T-helper 1 cell treated with Interleukin-12 subunit alpha and Interleukin-12 subunit beta and Interleukin-4 antibody, amounts not matched to agents 30 ng/mL and 1 ng/mL, for 36 hours (primary cell): ENCODE measurements around the gene MYL12A. TPM values are rescaled to one million over a fixed set of nuclear protein-coding genes. Genes with fewer than 3 reads are reported as not detected.

ENCODE experiments used
- intact Hi-C: fragments of 100-400 bp; cut with micrococcal nuclease; formaldehyde crosslinking; loops from one replicate; pipeline ENCODE4 v1.15.1; 2024
- total RNA-seq: library from RNA; stranded (reverse); gene quantifications from 2 replicates; pipeline ENCODE4 v1.2.3, GENCODE V29; 2022

The MYL12A gene
- total RNA-seq, 1 donor from 2014 or later, result 692 TPM

DNA sequence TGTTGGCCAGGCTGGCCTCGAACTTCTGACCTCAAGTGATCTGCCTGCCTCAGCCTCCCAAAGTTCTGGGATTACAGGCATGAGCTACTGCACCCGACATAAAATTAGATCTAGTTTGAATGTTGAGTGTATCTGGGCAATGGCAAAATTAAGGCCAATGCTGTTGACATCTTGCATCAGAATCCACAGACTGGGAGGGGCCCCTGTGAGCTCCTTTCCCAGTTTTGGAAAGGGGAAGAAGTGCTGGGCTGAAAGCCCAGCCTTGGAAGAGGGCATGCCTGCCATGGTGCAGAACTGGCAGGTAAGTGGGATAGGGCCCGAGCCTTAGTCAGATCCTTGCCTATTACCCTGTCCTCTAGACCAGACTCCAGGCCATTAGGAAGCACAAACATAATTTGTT is 23.4 kb upstream of the MYL12A start:
- intact Hi-C loops, result no loop called here

DNA sequence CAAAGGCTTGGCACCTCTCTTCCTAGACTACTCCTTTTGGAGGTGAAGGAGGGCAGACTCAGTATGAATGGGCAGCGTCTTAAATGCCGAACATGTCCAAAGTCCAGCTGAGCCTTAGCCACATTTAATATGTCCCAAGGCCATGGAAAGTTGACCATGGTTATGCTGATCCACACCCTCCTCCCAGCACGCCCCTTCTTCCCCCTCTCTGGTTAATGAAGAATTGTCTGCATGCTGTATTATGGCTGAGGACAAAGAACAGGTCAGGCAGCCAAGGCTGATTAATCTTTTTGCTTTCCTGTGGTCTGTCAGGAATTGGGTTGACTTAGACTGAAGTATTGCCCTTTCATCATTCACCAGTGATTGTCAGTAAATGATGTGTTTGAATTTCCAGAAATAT is 22.0 kb upstream of the MYL12A start:
- intact Hi-C loops, result no loop called here

DNA sequence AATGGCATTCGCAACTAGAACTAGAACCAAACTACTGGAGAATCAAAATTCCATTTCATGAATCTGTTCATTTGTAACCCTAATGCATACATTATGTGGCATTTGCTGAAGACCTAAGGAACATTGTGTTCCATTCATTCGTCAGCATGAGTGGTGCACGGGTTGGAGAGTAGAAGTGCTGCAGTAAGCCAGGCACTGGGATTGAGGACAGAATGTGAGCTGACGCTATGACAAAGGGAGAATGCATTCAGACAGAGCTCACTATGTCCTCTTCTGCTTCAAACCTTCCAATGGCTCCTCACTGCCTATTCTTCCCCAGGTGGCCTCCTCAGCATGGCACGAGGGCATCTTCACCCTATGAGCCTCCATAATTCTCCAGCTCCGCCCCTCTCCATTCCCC is 21.6 kb upstream of the MYL12A start:
- intact Hi-C loops, result no loop called here

GRCh38 chr18:3230401-3231334 is 16.9 kb upstream of the MYL12A start:
- intact Hi-C loops, result no loop called here

DNA sequence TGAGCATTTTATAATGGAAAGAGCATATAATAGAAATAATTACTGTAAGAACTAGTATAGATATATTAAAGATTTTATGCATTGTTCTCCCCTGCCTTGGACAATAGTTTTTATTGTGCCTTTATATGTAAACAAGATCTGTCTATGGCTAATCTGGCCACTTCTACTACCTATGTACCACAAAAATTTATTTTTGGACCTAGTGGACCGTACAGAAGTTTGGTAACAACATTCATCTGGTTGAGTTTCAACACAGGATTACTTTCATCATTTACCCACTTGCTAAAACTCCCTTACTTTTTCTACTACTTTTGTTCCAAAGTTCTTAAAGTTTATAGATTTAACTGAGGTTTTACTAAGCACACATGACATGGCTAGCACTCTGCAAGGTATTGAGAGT is 14.6 kb upstream of the MYL12A start:
- intact Hi-C loops, result no loop called here

DNA sequence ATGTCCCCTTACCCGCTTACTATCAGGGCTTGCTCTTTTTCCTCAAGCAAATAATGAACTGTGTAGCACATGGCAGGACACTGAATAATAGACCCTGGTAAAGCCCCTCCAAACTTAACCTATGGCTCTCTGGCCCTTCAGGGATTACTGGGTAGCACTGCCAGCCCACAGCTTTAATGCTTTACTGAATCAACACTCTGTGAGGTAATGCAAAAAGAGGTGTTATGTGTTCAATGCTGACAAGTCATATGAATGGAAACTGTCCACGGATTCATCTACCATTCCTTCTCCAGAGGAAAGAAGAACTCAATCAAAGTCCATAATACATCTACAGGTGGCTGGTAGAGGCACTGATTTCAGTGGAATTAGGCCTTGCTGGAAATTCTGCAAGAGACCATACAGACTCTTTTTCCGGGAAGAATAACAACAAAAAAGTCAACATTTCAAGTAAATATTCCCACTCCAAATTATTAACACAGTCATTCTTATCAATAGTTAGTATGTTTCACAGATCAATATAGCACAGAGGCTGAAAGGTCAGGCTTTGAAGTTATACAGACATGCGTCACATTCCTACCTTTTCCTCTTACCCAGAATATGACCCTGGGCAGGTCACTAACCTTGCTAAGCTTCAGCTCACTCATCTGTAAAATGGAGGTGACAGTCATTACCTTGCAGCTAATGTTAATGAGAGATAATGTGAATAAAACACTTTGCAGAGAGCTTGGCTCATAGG is 14.0 kb upstream of the MYL12A start:
- intact Hi-C loops, result no loop called here

GRCh38 chr18:3234457-3234856 is 13.1 kb upstream of the MYL12A start:
- intact Hi-C loops, result no loop called here

DNA sequence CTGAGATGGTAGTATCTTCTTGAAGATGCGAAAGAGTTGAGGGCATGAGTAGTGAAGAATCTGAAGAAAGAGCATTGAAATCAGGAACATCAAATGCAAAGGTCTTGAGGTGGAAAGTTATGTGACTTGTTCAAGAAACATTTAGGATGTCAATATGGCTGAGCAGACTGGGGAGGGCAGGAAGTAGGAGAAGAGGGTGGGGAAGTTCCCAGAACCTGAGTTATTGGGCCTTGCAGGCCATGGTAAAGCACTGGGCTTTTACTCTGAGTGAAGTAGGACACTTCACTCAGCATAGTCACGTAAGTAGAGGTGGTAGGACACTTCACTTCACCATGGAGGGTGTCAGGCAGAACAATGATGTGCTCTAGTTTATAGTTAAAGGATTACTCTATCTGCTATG is 11.8 kb upstream of the MYL12A start:
- intact Hi-C loops, result no loop called here

- intact Hi-C loops, result no loop called here
These were observed 11.1 kb upstream of the MYL12A start for GRCh38 chr18:3236470-3236869.

GRCh38 chr18:3238742-3239141 is 8.9 kb upstream of the MYL12A start:
- intact Hi-C loops, result no loop called here

- intact Hi-C loops, result no loop called here
These were observed 2.4 kb upstream of the MYL12A start for GRCh38 chr18:3245185-3245564.

GRCh38 chr18:3245853-3246634 is 1.6 kb upstream of the MYL12A start:
- intact Hi-C loops, result loop anchor here (1.0 kb wide), 8 partner anchors 95 to 314 kb away; no protein-coding TSS in a partner anchor

- intact Hi-C loops, result loop anchor here (1.0 kb wide), 20 partner anchors 15 to 1992 kb away; partner anchors contain the start of genes LPIN2, METTL4, NDC80 and SMCHD1
These were observed 864 bp upstream of the MYL12A start for GRCh38 chr18:3246635-3247239.

DNA sequence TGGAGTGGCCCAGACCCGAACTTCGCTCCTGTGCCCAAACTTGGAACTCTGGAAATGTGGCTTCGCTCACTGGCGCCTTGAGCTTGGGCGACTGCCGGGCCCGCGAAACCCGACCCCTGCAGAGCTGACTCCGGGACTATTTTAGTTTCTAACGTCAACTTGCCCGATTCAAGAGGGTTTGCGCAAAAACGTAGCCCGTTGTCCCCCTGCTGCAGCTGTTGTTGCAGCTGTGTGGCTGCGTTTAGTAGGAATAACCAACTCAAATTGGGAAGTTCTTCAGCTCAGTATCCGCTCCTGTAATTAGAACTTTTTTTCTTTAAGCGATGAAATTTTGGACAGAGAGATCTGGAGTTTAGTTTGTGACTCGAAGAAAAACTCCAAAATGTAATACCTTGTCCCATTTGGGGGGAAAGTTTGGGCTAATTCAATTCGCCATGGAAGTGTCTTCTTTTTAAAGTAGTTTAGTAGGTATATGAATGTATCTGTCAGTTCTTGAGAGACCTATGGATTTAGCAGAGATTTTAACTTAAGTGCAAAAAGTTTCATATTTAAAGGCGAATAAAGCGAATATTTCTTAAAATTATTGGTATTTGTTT is 559 bp downstream of the MYL12A start:
- intact Hi-C loops, result no loop called here

DNA sequence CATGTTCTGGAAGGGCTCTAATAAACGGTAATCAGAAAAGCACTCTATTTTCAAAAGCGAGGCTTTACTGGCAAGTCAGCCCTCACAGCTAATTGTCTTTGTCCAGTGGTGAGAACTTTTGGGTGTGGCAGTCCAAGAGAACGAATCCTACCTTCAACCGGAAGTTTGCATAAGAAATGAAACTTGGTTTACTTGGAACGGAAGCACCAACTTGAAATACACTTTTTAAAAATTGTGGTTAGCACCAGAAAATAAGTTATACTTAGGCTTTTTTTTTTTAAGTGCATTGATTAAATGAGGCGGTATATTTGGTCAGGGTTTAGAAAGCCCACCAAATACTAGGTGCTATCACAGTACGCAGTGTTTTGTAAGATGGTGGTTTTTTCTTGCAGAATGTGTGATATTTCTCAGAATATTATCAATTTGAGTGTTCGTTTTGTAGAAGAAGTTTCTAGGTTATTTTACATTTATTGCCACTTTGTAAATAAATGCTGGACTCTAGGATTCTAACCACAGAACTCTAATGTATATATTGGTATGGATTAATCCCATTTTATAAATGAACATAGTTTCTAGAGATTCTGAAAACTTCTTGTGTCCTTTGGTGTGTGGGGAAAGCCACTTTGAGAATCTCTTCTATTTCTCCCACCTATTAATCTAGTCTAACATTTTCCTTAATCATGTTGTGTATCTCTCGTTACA is 1.2 kb downstream of the MYL12A start:
- intact Hi-C loops, result no loop called here

DNA sequence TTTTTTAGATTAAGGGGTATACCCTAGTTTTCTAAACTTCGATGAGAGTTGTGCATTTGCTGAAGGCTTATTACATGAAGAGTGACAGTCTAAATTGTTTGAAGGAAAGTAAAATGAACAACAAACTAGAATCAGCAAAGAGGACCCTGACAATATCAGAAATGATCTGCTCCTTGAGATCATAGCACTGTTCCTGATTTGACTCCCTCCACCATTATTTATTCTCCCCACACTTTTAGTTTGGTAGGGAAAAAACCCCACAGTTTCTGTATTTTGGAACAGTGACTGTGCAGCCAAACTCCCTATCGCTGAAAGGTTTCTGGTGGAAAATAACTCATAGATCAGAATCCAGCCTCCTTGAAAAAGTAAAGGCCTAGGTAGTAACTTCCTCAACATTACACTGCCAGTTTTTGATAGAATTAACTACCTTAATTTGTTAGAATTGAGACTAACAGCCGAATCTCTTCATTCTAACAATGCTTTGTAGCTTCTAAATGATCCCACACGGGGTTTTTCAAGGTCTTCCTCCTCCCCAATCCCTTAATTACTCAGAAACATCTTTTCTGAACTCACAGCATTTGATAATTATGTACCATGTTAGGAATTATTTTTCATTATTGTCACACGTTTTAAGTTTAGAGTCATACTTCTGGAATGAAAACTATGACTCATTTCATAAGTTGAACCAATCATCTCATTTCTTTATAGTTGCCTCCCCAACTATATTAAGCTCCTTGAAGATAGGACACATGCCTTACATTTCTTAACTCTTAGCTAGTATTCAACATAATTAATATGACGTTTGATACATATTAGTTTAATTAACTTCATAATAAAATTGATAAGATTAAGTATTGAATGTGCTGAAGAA is 2.9 kb downstream of the MYL12A start:
- intact Hi-C loops, result no loop called here

DNA sequence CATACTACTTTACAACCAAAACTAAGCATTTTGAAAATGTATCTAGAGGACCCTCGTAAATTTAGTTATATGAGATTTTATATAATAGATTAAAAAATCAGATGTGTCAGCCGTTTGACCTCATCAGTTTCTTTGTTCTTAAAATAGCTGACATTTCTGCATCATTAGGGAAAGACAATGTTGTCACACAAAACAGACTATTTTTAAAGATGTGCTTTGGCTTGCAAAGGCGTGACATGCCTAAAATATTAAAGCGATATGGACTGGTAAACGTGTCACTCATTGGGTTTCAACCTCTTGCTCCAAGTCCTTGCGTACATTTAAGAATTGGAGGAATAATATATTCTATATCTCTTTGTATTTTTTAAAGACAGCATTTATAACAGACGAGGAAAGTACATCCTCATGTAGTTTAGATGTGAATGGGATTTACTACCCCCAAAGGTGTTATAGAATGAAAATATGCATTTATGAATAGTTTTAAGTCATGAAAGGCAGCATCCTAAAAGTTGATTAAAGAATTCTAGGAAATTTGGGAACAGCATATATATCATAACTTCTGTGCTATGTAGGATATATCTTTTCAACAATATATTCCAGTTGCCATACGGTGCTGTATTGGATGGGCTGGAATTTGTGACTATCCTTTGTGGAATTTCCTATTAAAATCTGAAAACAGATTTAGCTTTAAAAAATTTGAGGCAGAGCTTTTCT is 3.8 kb downstream of the MYL12A start:
- intact Hi-C loops, result no loop called here

GRCh38 chr18:3251963-3252277 is 4.3 kb downstream of the MYL12A start:
- intact Hi-C loops, result no loop called here

- intact Hi-C loops, result no loop called here
These were observed 5.2 kb downstream of the MYL12A start for GRCh38 chr18:3252843-3253242.
